ENCODE results near the gene GUCY2D.

- no peak for TF ChIP-seq CTCF (IDR thresholded peaks at IDR 0.05)
- TF ChIP-seq POLR2A (IDR thresholded peaks at IDR 0.05) = no peak
Observed at GRCh38 chr17:8039611-8040168, 37.3 kb downstream of the GUCY2D start.
